GM12874 (cell line): ENCODE results near the gene PODNL1.

Experiments used
- TF ChIP-seq, protein P1 (sequence below): IDR thresholded peaks from 2 replicates; pipeline ENCODE4 v1.5.1; 2011; ENCODE audit warnings: low read depth, mild to moderate bottlenecking, control low read depth, low read length, moderate library complexity; ENCODE audit not compliant: insufficient read depth

The PODNL1 gene

DNA sequence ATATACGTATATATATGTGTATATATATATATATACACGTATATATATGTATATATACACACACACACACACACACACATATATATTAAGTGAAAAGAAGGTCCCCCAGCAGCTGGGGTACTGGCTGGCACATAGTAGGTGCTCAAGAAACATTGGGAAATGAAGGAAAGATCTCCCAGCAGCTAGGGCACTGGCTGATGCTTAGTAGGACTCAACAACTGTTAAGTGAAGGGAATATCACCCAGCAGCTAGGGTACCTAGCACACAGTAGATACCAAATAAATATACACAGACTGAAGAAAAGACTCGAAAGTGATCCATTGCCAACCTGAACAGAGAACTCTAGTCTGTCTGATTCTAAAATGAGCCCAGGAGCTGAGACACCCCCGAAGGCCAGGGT is 12.2 kb downstream of the PODNL1 start:
- TF ChIP-seq, protein P1, sequence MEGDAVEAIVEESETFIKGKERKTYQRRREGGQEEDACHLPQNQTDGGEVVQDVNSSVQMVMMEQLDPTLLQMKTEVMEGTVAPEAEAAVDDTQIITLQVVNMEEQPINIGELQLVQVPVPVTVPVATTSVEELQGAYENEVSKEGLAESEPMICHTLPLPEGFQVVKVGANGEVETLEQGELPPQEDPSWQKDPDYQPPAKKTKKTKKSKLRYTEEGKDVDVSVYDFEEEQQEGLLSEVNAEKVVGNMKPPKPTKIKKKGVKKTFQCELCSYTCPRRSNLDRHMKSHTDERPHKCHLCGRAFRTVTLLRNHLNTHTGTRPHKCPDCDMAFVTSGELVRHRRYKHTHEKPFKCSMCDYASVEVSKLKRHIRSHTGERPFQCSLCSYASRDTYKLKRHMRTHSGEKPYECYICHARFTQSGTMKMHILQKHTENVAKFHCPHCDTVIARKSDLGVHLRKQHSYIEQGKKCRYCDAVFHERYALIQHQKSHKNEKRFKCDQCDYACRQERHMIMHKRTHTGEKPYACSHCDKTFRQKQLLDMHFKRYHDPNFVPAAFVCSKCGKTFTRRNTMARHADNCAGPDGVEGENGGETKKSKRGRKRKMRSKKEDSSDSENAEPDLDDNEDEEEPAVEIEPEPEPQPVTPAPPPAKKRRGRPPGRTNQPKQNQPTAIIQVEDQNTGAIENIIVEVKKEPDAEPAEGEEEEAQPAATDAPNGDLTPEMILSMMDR, result no peak

DNA sequence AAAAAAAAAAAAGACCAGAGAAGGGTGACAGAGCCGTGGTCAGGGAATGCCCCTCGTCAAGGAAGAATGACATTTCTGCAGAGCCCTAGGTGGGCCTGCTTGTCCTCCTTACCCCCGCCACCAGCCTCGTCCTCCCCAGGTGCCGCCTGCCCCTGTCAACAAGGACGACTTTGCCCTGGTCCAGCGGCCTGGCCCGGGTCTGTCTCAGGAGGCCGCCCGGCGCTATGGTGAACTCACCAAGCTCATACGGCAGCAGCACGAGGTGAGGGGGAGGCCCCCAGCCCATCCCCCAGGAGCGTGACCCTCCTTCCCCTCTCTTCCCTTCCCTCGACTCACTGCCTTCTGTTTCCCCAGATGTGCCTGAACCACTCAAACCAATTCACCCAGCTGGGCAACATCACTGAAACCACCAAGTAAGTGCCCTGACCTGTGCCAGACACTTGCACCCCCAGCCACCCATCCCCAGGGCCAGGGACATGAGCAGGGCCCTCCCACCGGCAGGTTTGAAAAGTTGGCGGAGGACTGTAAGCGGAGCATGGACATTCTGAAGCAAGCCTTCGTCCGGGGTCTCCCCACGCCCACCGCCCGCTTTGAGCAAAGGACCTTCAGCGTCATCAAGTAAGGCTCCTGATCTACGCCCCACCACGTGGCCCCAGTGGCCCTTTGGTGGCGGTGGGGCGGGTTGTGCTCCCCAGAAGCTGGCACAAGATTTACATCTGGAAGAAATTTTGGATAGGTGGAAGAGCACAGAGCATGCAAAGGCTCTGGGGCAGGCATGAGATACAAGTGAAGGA is 14.8 kb downstream of the PODNL1 start:
- TF ChIP-seq, protein P1, result no peak

DNA sequence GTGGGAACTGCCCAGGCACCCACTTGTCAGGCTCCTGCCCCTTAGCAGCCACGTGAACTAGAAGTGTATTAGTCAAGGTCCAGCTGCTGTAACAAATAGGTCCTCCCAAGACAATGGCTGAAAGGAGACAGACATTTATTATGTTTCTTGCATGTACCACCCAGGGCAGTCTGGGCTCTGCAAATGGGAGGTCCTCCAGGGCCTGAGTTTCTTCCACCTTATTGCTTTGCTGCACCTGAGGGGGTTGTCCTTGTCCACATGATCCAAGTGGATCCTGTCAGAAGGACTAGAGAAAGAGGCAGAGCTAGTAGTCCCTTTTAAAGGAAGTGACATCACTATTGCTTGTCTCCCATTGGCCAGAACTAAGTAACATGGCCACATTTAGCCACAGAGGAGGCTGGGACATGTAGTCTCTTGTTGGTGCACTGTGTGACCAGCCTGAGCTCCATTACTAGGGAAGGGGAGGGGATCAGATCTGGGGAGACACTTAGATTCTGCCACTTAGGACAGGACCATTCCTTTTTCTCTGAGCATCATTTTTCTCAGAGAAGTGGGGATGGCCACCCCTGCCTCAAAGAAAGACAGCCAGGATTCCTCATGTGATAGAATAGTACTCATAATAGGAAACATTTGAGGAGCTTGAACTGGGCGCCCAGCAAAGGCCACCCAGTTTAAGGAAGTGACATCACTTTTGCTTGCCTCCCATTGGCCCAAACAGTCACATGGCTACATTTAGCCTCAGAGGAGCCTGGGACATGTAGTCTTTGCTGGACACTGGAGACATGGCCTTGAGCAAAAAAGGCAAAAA is 17.1 kb downstream of the PODNL1 start:
- TF ChIP-seq, protein P1, result no peak

DNA sequence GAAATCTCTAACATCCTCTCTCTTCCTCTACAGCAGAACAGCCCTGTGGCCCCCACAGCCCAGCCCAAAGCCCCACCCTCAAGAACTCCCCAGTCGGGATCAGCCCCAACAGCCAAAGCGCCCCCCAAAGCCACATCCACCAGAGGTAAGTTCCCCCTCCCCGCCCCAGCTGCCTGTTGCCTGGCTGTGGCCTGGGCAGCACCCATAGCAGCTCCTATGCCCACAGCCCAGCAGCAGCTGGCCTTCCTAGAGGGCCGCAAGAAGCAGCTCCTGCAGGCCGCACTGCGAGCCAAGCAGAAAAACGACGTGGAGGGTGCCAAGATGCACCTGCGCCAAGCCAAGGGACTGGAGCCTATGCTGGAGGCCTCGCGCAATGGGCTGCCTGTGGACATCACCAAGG is 17.7 kb downstream of the PODNL1 start:
- TF ChIP-seq, protein P1, result no peak

DNA sequence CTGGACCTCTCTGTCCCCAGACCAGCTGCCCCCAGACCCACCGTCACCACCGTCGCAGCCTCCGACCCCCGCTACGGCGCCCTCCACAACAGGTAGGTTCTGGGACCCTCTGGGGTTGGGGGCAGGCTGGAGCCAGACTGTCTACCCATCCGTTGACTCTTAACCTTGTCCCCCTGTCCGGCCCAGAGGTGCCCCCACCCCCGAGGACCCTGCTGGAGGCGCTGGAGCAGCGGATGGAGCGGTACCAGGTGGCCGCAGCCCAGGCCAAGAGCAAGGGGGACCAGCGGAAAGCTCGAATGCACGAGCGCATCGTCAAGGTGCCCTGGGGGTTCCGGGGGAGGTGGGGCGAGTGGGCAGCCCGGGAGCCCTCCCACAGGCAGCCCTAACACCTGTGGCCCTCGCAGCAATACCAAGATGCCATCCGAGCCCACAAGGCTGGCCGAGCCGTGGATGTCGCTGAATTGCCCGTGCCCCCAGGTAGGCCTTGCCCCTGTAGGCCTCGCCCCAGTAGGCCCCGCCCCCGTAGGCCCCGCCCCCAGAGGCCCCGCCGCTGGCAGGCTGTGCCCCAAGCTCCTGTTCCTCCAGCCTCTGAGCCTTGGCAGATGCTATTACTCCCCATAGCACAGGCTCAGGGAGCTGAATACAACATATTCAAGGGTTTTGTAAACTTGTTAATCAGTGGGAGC is 19.3 kb downstream of the PODNL1 start:
- TF ChIP-seq, protein P1, result no peak

DNA sequence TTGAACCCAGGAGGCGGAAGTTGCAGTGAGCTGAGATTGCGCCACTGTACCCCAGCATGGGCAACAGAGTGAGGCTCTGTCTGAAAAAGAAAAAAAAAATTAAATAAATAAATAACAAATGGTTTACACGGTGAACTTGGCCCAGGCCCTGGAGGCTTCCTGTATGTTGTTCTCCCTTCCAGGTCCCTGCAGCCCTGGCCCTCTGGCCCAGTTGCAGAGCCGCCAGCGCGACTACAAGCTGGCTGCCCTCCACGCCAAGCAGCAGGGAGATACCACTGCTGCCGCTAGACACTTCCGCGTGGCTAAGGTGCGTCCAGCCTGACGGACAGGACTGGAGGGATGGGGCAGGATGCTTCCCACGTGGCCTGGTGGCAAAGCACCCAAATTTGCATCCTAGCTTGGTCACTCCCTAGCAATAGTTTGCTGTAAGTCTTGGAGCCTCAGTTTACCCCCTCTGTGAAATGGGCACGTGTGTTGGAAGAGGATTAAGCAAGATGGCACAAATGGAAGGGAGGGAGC is 20.3 kb downstream of the PODNL1 start:
- TF ChIP-seq, protein P1, result no peak

DNA sequence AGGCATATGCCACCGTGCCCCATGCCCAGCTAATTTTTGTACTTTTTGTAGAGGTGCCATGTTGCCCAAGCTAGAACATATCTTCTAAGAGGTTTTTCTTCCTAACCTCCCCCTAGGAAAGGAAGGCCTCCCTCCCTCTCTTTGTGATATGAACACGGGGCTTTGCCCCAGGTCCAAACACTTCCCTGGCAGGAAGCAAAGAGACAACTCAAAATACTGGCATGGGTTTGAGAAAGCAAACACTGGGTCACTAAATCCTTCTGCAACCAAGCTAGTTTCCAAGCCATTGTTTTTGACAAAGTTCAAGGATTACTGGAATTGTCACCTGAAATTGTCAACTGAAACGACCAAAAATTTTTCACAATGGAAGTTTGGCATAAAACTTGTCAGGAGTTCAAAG is 23.4 kb downstream of the PODNL1 start:
- TF ChIP-seq, protein P1, result no peak
